DMS 273 treated with DMSO at 0.1 percent for 48 hours (cell line): ENCODE measurements around the gene OLFM1.
"Not testable (repeated sequence)": the region's sequence is repeated elsewhere in the genome, so short reads cannot be mapped to it uniquely, and the experiment has no call there.

Experiments
- DNase-seq: peaks from one replicate; lab custom pipeline; 2025; lab: John Stamatoyannopoulos, UW

OLFM1 gene

GRCh38 chr9:135107581-135108235 lies 20.2 kb downstream of the OLFM1 start:
- DNase-seq: no peak

- DNase-seq: no peak
These were observed 21.5 kb downstream of the OLFM1 start for GRCh38 chr9:135108831-135109510.

GRCh38 chr9:135109650-135110049 lies 22.2 kb downstream of the OLFM1 start:
- no peak for DNase-seq

GRCh38 chr9:135110416-135110815 lies 22.9 kb downstream of the OLFM1 start:
- DNase-seq: no peak

GRCh38 chr9:135111600-135111999 lies 24.1 kb downstream of the OLFM1 start:
- DNase-seq: not testable (repeated sequence)

DNA sequence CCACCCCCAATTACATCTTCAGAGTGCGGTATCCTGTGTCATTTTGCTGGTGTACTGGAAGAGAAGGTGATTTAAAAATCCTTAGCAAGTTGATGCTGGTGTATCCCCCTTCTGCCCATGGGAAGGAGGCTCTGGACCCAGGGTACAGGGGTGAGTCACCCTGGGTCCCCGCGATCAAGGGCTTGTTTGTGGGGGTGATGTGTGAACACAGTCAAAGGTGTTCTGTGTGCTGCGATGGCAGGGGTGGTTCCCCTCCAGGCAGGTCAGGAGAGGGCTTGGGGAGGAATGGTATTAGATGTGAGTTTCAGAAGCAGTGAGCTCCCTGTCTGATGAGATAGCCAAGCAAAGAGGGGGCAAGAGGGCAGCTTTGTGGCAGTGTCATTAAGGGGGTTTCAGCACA lies 28.9 kb downstream of the OLFM1 start:
- no peak for DNase-seq

DNA sequence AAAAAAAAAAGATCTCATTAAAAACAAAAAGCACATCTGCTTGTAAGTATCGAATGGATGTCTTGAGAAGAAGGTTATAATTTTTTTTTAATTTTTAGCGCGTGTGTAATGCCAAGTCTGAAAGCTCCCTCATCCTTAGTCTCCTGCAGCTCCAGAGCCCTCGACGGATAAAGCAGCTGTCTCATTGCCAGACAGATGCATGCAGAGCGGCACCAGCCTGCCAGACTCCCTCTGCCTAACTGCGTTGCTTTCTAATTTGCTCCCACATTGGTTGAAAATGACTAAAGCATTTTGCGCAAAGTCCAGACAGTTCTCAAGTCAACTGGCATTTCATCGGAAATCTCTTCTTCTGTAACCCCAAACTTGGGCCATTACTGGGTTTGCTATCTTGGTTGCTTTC lies 29.4 kb downstream of the OLFM1 start:
- no peak for DNase-seq

GRCh38 chr9:135117281-135117680 lies 29.8 kb downstream of the OLFM1 start:
- DNase-seq: no peak

DNA sequence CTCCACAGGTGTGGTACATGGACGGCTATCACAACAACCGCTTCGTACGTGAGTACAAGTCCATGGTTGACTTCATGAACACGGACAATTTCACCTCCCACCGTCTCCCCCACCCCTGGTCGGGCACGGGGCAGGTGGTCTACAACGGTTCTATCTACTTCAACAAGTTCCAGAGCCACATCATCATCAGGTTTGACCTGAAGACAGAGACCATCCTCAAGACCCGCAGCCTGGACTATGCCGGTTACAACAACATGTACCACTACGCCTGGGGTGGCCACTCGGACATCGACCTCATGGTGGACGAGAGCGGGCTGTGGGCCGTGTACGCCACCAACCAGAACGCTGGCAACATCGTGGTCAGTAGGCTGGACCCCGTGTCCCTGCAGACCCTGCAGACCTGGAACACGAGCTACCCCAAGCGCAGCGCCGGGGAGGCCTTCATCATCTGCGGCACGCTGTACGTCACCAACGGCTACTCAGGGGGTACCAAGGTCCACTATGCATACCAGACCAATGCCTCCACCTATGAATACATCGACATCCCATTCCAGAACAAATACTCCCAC lies 32.1 kb downstream of the OLFM1 start:
- DNase-seq: no peak

DNA sequence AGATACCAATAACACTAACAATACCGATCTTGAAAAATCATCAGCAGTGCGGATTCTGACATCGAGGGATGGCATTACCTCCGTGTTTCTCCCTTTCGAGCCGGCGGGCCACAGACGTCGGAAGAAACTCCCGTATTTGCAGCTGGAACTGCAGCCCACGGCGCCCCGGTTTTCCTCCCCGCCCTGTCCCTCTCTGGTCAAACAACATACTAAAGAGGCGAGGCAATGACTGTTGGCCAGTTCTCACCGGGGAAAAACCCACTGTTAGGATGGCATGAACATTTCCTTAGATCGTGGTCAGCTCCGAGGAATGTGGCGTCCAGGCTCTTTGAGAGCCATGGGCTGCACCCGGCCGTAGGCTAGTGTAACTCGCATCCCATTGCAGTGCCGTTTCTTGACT lies 32.8 kb downstream of the OLFM1 start:
- no peak for DNase-seq

- DNase-seq: no peak
These were observed 34.8 kb downstream of the OLFM1 start for GRCh38 chr9:135122316-135122715.

DNA sequence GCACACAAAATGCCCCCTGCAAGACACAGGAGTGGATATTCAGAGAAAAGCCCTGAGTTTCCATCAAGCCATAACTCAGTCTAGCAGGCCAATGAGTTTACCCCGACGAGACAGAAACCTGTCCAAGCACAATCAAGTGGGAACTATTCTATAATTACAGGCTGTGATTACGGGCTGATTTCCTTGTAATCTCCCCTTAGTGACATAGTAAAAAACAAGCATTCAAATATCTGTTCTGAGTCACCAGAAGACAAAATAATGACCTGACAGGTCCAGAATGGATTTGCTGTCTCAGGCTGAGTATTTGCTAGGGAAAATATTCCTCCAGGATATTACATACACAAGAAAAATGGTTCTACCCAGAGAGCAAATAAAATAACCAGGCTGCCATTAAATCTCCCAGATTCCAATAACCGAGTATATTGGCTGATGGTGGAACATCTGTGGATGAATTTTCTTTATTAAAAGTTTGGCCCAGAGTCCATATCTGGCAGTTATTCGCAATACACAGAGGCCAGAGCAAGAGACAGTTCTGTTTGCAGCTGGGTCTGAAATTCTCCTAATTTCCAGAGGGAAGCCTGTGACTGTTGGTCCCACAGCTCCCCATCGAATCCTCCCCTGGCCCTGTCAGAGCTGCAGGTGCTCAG lies 35.8 kb downstream of the OLFM1 start:
- no peak for DNase-seq

DNA sequence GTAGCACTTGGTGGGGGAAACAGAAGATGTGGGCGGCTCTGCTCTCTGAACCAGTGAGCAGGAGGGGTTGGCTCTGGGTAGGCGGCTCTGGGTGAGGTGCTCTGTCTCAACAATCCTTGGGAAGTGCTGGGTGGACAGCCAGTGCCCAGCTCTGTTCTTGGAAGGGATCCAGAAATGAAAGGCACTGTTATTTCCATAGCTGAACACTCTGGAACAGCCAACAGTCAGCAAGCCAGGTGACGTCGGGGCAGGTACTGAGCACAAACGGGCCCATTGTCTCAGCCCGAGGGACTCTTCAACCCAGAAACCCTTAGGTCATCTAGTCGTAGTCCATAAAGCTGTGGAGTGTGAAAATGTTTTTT lies 36.3 kb downstream of the OLFM1 start:
- DNase-seq: no peak

DNA sequence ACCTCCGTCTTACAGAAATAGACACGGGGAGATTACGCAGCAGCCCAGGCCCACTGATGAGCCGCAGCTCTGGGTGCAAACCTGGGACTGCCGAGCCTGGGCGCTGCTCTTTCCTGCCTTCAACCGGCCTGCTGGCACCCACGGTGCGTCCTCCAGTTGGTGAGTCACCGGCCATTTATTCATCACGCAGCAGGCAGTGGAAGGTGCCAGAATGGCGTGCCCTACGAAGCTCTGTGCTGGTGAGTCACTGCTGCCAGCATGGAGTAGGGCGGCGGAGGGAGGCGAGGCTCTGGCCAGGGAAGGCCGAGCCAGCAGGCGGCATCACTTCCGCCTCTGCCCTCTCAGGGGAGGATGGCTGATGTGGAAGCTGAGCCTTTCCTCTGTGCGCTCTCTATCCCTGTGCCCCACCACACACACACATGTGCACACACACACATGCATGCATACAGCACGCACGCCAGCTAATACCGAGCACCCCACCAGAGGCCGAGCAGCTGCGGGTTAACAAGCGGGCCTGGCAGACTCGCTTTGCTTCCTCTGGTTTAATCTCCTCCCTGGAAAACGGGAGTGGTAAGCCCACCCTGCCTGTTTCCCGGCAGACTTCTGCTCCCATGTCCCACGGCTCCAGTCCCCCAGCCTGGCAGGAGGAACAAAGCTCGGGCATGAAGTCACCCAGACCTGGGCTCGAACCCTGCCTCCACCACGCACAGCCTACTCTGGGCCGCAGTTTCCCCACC lies 39.2 kb downstream of the OLFM1 start:
- DNase-seq: no peak

- no peak for DNase-seq
These were observed 40.5 kb downstream of the OLFM1 start for GRCh38 chr9:135127718-135128670.

- no peak for DNase-seq
These were observed 41.7 kb downstream of the OLFM1 start for GRCh38 chr9:135129137-135129695.

DNA sequence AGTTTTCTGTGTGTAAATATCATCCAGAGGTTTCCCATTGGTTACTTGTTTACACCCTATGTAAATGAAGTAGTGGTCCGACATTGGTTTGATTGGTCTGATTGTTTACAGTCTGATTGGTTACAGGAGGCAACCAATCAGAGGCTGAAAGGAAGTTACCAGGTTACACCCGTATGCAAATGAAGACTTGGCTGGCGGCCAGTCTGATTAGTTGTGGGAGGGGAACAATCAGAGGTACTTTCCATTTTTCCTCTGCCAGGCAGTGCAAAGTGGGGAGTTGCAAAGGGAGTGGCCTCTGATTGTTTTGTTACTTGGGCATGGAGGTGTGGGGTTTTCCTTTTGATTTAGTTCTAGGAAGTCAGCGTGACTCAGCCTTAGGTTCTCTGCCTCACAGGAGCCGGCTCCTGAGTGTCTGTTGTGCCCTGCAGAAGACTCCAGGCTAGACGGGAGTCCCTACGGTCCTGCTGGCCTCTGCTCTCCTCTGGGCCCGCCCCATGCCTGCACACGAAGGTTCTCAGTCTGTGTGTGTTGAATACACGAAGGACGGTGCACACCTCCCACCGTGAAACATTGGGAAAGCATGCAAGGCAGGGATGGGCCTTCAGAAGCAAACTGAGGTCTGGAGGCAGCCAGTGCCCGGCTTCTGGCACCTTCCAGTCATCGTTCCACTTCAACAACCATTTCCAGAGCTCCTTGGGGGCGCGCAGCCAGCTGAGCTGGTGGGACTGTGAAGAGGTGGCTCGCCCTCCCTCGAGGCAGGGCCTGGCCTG lies 42.9 kb downstream of the OLFM1 start:
- no peak for DNase-seq

DNA sequence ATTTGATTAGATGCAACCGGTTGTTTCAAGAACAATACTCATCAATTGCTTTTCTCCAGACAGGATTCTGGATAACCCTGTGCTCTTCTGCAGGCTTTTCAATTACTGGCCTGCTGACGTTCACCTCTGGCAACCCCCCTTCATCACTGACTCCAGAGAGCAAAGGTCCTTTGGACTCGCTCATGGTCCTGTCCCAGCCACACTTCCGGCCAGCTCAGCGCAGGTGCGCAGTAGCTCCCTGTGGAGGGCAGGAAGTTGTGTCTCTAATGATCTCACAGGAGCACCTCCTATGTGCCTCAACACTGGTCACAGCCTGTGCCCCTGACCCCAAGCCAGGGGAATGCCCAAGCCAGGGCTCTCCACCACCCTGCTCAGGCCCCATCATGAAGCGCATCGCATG lies 44.0 kb downstream of the OLFM1 start:
- no peak for DNase-seq

DNA sequence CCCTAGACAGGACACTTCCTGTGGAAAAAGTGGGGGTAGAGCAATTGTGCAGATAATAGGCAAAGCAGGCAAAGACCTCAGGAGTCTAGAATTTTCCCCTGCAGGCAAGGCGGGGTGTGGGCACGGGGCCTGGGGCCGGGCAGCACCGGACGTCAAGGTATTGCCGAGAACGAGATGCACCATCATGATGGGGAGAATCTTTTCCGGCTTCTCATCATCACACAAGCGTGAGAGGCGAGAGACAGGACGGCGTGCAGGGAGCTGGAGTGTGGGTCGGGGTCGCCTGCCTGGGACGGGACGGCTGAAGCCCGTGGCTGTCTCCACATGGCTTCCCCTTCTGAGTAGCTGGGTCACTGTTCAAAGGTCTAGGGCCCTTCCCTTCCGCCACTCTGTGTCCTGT lies 44.5 kb downstream of the OLFM1 start:
- no peak for DNase-seq
